Ishikawa (cell line): Measurements from ENCODE around the gene RAB40C.
A peak's percentile ranks its signal among the peaks of the same experiment; 100 is the strongest.

Source experiments
- CEBPB ChIP-seq: IDR thresholded peaks from 2 replicates; pipeline ENCODE4 v1.6.1; 2012
- CREB1 ChIP-seq: IDR thresholded peaks from 2 replicates; pipeline ENCODE4 v1.6.1; 2012; ENCODE audit warnings: low read depth
- EGR1 ChIP-seq: IDR thresholded peaks from 2 replicates; pipeline ENCODE4 v1.6.1; 2012
- EP300 ChIP-seq: IDR thresholded peaks from 2 replicates; pipeline ENCODE4 v1.6.1; 2012; ENCODE audit warnings: borderline replicate concordance
- FOXM1 ChIP-seq: IDR thresholded peaks from 2 replicates; pipeline ENCODE4 v1.6.1; 2012; ENCODE audit warnings: low read depth, borderline replicate concordance
- MAX ChIP-seq: IDR thresholded peaks from 2 replicates; pipeline ENCODE4 v1.6.1; 2012
- NFIC ChIP-seq: IDR thresholded peaks from 2 replicates; pipeline ENCODE4 v1.6.1; 2012
- RAD21 ChIP-seq: IDR thresholded peaks from 2 replicates; pipeline ENCODE4 v1.6.1; 2012; ENCODE audit warnings: low read depth
- REST ChIP-seq: IDR thresholded peaks from 2 replicates; pipeline ENCODE4 v1.6.1; 2012; ENCODE audit warnings: low read depth, mild to moderate bottlenecking
- TAF1 ChIP-seq: IDR thresholded peaks from 2 replicates; pipeline ENCODE4 v1.6.1; 2012; ENCODE audit warnings: low read depth, mild to moderate bottlenecking
- TCF12 ChIP-seq: IDR thresholded peaks from 2 replicates; pipeline ENCODE4 v1.6.1; 2012; ENCODE audit warnings: low read depth
- TEAD4 ChIP-seq: IDR thresholded peaks from 2 replicates; pipeline ENCODE4 v1.6.1; 2012
- USF1 ChIP-seq: IDR thresholded peaks from 2 replicates; pipeline ENCODE4 v1.6.1; 2012
- YY1 ChIP-seq: IDR thresholded peaks from 2 replicates; pipeline ENCODE4 v1.6.1; 2012; ENCODE audit warnings: low read depth
- ZBTB7A ChIP-seq: IDR thresholded peaks from 2 replicates; pipeline ENCODE4 v1.6.1; 2012; ENCODE audit warnings: low read depth

The RAB40C gene

GRCh38 chr16:648071-648780 lies 58.4 kb downstream of the RAB40C start:
- TF ChIP-seq EP300 (no peak), CREB1 (no peak), REST (no peak), USF1 (no peak), MAX (peak; percentile 50), EGR1 (no peak), RAD21 (peak; percentile 30; the same call in 1 of the 2 replicates), CEBPB (no peak), NFIC (peak; percentile 63), FOXM1 (no peak), TEAD4 (no peak), TAF1 (no peak), TCF12 (no peak), YY1 (peak; percentile 76)

GRCh38 chr16:648781-649589 lies 59.1 kb downstream of the RAB40C start, which contains the start of gene WDR90:
TSS of gene WDR90 (plus strand) at chr16:649365. CDS start at chr16:649417, 52 bp downstream.
- TF ChIP-seq RAD21 = no peak
- TF ChIP-seq EP300 = no peak
- TF ChIP-seq TCF12 = no peak; the same call in 1 of the 2 replicates
- no peak for TF ChIP-seq TEAD4
- TF ChIP-seq NFIC = no peak
- TF ChIP-seq REST = no peak
- TF ChIP-seq MAX = peak; percentile 85
- TF ChIP-seq FOXM1 = no peak
- peak; percentile 71 for TF ChIP-seq TAF1
- TF ChIP-seq CREB1 = peak; percentile 64; the same call in 1 of the 2 replicates
- TF ChIP-seq EGR1 = 0 out of 2 replicates have a peak, but pooled peaks have one; percentile 62
- peak; percentile 99 for TF ChIP-seq USF1
- TF ChIP-seq ZBTB7A = peak; percentile 77; the same call in 1 of the 2 replicates
- TF ChIP-seq YY1 = peak; percentile 97
- TF ChIP-seq CEBPB = no peak

- TF ChIP-seq NFIC (no peak), MAX (no peak), USF1 (no peak), YY1 (no peak), EGR1 (no peak), REST (no peak), TAF1 (no peak), TCF12 (no peak), ZBTB7A (no peak), CEBPB (no peak)
Measured at GRCh38 chr16:649631-650030, 59.8 kb downstream of the RAB40C start.
